NCI-H1092 treated with DMSO at 0.1 percent for 48 hours (cell line): ENCODE results near the gene CNBP.
"Not testable (repeated sequence)": the region's sequence is repeated elsewhere in the genome, so short reads cannot be mapped to it uniquely, and the experiment has no call there.

Experiments used
- DNase-seq: peaks from one replicate; lab custom pipeline; 2025; lab: John Stamatoyannopoulos, UW

Gene CNBP

DNA sequence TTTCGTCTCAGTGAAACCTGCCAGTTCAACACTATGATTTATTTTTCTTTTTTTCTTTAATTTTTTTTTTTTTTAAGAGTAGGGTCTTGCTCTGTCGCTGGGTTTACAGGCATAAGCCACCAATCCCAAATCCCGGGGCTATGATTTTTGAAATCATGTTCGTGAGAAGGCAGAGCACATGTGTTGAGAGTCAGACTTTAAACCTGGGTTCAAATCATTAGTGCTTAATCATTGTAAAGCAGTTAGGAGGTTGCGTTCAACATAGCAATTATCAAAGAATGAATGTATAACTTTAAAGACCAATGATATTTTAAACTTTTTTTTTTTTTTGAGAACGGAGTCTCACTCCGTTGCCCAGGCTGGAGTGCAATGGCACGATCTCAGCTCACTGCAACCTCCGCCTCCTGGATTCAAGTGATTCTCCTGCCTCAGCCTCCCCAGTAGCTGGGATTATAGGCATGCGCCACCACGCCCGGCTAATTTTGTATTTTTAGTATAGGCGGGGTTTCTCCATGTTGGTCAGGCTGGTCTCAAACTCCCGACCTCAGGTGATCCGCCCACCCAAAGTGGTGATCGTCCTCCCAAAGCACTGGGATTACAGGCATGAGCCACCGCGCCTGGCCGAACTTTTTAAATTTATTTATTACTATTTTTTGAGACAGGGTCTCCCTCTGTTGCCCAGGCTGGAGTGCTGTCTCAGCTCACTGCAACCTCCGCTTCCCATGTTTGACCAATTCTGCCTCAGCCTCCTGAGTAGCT, 1.3 kb upstream of the CNBP start:
- DNase-seq, result not testable (repeated sequence)

DNA sequence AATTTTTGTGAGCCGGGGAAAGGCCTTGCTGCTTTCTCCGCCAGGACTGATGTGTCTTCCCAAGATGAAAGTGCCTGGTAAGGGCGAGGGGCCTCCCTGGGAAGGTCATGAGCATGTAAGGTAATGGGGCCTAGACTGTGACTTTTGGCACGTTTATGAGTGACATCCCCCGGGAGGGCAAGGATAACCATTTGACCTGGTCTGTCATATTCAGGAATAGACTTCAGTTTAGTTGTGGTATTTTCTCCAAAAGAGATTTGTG, 631 bp upstream of the CNBP start:
- peak; percentile 31 for DNase-seq

DNA sequence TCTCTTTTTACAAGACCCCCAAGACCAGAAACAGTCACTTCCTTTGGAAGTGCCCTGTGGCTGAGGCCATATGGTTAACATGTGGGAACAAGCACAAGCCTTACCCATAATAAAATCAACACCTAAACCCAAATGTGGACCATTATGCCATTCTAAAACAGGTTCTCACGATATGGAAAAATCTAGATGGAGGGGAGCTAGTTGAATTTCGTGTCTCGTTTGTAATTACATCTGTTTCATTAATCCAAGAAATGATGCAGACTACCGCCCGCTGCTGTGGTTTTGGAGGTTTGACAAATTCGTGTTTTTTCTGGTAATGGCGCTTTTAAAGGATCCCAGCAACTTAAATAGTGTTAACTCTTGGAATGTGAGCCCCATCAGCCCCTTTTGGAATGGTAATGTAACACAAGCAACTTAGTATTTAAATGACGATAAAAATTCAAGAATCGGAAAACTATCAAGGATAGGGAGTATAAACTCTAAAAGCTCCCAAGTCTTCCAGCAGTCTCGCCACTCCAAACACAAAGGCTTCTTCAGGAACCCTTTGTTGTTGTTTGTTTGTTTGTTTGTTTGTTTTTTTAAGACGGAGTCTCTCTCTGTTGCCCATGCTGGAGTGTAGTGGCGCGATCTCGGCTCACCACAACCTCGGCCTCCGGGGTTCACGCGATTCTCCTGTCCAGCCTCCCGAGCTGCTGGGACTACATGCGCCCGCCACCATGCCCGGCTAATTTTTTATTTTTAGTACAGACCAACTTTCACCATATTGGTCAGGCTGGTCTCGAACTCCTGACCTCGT, 1.1 kb downstream of the CNBP start:
- DNase-seq, result no peak

DNA sequence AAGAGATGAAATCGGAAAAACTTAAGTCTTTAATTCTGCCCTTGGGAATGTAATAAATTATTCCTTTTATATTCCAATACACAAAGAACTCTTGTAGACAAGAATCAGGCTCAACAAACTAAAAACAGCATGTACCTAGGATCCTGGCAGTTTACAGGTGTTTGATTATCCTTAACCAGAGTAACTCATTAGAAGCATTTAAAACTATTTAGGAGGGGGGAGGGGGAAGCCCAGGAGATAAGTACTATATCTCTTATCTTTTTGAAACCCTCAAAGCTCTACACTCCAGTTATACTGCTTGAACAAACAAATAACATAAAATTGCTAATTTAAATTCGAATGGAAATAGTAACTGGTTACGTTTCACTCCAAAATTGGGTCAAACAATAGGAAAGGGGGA, 1.9 kb downstream of the CNBP start:
- no peak for DNase-seq

DNA sequence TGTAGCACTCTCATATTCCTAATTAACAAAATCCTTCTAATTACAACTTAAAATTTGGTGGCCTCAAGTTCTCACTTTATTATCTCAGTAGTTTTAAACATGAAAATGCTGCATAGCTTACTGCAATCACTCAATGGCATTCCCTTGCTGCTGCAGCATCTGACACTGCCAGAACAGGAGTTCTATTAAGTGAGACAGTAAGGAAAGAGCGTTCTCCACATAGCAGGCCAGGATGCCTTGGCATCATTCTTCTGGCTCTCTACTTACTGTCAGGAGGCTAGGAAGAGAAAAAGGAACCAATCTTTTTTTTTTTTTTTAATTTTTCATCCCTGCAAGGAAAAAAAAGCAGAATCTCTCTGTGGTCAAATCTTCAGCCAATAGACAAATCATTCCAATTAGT, 3.2 kb downstream of the CNBP start:
- no peak for DNase-seq

DNA sequence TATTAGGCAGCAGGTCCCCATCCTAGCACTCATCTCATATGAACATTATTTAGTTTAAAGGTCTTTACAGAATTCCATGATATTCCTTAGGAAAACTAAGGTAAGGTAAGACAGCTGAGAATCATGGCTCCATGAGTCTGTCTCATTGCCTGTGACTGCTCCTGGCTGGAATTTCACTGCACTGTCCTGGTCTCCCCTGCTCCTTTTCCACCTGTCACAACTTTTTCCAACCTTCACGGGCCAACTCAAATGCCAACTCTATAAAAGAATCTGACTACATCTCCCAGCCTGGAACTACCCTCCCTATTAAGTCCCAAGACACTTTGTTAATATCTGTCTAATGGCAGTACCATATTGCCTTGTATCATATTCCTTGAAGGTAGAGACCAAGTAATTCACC, 7.6 kb downstream of the CNBP start:
- DNase-seq, result no peak

DNA sequence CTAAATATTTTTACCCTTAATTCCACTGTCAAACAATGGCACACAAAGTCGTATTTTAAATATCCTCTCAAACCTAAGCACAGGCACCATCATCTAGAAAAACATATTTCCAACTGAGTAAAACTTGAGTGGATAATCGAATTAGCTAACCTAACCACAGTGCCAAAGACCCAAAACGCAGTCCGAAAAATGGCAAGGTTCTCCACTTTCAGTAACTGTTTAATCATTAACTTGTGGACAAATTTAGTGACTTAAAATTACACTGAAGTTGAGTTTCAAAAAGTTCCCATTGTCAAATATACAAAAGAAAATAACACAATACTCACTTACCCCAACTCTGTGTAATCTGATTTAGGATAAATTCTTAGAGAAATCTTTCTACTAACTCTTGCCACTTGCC, 10.0 kb downstream of the CNBP start:
- DNase-seq, result no peak

DNA sequence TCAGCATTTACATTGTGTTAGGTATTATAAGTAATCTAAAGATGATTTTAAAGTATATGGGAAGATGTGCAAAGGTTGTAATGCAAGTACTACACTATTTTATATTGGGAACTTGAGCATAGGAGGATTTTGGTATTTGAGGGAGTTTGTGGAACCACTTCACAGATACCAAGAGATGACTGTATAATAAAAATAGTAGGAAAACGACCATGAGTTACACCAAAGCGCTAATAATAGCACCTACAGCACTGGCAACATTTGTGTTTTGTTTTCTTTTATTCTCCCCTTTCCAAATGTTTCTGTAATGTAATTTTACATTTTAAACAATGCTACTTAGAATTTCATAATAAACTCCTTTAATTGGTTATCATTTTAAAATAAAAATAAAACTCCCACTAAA, 10.5 kb downstream of the CNBP start:
- no peak for DNase-seq

DNA sequence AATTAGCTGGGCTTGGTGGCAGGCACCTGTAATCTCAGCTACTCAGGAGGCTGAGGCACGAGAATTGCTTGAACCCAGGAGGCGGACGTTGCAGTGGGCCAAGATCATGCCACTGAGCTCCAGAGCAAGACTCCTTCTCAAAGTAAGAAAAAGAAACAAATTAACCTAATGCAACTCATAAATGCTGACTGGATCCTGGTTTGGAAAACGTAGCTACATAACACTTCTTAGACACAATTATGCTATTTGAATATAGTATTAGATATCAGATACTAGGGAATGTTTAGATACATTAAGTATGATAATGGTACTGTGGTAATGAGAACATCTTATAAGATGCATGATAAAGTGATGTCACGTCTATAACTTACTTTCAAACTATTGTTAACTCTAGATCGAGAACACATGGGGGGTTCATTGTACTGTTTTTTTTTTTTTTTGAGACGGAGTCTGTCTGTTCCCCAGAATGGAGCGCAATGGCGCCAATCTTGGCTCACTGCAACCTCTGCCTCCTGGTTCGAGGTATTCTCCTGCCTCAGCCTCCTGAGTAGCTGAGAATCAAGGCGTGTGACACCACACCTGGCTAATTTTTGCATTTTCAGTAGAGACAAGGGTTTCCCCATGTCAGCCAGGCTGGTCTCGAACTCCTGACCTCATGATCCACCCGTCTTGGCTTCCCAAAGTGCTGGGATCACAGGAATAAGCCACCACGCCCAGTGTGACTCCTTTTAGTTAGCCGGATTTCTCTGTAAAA, 16.9 kb downstream of the CNBP start:
- DNase-seq, result no peak

DNA sequence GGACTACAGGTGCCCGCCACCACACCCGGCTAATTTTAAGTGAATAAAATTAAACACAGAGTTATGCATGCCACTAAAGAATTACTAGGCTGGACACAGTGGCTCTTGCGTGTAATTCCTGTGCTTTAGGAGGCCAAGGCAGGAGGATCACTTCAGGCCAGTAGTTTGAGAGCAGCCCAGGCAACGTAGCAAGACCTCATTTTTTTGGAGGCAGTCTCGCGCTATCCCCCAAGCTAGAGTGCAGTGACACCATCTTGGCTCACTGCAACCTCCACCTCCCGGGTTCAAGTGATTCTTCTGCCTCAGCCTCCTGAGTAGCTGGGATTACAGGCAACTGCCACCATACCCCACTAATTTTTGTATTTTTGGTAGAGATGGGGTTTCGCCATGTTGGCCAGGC, 18.1 kb downstream of the CNBP start:
- DNase-seq, result not testable (repeated sequence)

DNA sequence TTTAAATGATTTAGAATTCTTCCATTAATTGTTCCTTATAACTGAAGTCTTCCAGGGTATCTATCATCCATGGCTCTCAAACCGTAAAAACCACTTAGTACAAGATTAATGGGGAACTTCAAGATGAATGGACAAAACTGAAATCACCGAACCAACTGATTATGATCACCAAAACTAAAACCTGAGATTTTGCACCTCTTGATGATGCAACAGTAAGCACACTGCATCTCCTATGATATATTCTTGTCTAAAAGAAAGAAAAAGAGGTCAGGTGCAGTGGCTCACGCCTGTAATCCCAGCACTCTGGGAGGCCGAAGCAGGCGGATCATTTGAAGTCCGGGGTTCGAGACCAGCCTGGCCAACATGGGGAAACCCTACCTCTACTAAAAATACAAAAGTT, 19.2 kb downstream of the CNBP start:
- no peak for DNase-seq

DNA sequence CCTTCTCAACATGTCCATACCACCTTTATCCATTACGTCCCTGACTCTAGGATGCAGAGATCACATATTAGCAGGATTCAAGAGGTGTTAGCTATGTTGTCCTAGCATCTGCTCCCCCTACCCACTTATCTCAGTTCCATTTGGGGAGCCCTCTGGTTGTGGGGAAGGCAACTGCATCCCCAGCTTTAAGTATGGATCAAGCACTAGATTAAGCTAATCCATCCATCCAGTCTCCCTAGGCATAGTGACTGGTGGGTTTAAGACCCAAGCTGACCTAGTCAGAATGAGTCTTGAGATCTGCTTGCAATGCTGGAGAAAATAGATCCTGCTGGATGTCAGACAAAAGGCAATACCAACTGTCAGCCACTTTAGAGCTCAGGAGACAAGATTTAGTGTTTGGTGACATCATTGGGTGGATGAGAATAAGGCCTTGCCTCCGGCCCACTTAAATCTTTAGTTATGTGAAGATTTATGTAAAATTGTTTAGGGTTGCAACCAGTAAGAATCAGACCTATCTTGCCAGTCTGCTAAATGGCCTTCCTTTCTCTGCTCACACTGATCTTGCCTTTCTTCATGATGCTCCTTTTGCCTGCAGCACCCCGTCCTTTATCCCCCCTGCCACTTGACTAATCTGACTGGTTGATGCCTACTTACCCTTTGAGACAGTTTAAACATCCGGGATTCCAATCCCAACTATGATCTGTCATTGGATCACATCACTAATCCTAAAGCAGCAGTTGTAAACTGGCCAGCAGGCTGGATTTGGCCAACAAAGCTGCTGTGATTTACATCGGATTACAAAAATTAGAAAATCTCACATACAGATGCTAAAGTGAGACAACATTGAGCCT, 20.7 kb downstream of the CNBP start:
- peak; percentile 9 for DNase-seq

DNA sequence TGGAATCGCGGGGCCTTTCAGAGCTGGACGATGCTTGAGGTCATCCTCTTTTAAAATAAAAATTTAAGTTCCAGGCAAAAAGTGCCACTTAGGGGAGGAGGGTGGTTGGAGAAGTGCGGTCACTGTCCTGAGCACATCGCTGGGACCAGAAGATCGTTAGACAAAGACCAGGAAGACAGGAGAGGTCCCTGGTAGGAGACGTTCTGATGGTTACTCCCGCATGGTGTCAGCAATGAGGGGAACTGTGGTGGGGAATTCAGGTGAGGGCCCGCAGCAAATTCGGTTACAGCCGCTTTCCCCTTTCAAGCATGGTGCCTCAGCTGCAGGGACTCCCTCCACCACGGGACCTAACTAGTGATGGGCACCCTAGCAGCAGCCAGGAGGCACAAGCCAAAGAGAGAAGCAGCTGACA, 21.8 kb downstream of the CNBP start:
- no peak for DNase-seq

DNA sequence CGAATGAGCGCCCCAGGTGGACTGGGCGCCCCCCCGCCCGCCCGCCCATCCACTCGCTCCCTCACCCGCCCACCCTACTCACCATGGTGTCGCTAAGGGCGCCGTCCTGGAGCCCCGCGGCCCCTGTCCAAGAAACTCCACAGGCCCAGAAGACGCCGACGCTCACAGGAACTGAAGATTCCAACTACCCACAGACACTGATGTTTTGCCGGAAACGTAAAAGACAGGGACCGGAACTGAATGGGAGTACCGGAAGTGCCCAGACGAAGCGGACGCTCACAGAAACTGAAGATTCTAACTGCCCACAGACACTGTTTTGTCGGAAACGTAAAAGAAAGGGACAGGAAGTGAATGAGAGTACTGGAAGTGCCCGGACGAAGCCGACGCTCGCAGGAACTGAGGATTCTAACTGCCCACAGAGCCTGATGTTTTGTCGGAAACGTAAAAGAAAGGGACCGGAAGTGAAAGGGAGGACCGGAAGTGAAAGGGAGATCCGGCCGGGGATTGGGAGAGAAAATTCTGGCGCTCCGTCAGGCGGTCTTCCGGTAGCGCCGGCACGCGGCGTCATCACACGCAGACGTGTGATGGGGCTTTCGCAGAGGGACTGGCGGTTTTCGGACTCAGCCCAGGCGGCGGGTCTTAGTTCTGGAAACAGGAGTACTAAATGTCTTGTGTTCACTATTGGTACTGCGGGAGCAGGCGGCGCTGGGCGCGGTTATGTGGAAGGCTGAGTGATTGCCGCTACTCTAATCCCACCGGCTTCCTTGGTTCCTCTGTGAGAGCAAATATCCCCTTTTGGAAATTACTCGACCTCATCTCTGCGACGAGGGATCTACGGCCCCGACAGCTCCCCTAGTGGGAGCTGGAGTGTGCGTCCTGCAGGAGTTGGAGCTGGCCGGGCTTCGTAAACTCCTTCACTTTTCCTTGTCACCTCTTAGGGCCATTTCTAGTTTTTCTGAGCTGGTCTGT, 22.5 kb downstream of the CNBP start, which contains the start of gene ISY1:
Gene ISY1 (minus strand): TSS at position 173 of the 969 bp plus-strand sequence. CDS start 88 bp downstream, at position 85.
- DNase-seq, result peak; percentile 99

DNA sequence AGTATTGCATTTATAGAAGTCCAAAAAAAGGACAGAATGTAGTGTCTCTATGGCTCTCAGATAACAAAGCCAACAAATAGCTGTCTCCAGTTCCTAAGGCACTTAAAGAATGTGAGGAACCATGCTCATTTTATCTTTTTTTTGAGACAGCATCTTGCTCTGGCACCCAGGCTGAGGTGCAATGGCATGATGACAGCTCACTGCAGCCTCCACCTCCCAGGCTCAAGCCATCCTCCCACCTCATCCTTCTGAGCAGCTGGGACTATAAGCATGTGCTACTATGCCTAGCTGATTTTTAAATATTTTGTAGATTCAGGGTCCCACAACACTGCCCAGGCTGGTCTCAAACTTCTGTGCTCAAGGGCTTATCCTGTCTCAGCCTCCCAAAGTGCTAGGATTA, 38.9 kb downstream of the CNBP start:
- DNase-seq, result no peak

DNA sequence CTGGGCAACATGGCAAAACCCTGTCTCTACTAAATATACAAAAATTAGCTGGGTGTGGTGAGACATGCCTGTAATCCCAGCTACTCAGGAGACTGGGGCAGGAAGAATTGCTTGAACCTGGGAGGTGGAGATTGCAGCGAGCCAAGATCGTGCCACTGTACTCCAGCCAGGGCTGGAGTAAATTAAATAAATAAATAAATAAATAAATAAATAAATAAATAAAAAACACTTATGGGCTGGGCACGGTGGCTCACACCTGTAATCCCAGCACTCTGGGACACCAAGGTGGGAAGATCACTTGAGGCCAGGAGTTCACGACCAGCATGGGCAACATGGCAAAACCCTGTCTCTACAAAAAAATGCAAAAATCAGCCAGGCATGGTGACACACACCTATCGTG, 42.7 kb downstream of the CNBP start:
- not testable (repeated sequence) for DNase-seq

DNA sequence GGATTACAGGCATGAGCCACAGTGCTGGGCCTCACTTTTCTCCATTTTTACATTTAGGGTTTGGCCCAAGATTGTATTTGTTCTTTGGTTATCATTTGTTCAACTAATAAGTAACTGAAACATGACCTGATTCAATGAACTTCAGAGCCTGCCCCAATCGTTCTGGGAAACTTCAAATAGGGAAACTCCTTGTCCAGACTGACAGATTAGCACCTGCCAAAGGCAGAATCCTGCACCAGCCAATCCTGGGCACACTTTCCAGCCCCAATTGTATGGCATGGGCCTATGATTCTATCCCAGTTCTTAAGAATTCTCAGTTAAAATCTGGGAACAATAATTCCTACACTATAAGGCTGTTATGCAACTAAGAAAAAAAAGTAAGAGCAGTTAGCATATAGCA, 43.8 kb downstream of the CNBP start:
- no peak for DNase-seq

DNA sequence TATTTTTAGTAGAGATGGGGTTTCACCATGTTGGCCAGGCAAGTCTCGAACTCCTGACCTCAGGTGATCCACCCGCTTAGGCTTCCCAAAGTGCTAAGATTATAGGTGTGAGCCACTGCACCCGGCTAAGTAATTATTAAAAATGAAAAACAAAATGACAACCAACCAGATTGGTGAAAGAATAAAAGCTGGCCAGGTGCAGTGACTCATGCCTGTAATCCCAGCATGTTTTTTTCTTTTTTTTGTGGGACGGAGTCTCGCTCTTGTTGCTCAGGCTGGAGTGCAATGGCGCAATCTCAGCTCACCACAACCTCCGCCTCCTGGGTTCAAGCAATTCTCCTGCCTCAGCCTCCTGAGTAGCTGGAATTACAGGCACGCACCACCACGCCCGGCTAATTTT, 47.4 kb downstream of the CNBP start:
- not testable (repeated sequence) for DNase-seq

DNA sequence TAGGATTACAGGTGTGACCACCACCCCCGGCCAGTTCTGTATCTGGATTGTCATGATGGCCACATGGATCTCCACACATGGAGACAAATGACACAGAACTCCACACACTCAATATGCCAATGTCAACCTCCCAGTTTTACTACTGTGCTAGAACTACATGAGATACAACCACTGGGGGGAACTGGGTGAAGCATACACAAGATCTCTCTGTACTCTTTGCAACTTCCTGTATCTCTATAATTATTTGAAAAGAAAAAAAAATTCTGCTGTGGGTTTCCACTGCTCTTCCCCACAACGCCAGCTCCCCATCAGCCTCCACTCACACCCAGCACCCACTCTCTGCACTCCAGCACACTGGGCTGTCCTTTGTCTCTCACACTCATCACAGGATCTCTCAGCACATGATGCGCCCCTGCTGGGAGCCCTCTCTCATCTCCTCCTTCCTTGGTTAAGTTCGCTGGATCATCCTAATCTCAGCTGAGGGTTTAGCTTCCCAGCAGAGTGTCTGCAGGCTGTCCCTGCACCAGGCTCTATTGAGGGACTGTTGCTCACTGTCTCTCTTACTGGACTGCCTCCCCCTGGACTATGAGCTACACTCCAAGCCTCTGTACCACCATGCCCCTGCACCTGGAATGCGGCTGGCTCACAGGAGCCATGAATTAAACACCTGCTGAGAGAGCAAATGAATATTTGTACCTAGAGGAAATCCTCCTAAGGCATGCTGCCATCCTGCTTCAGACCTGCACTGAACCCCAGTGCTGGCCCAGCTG, 51.4 kb downstream of the CNBP start:
- no peak for DNase-seq

DNA sequence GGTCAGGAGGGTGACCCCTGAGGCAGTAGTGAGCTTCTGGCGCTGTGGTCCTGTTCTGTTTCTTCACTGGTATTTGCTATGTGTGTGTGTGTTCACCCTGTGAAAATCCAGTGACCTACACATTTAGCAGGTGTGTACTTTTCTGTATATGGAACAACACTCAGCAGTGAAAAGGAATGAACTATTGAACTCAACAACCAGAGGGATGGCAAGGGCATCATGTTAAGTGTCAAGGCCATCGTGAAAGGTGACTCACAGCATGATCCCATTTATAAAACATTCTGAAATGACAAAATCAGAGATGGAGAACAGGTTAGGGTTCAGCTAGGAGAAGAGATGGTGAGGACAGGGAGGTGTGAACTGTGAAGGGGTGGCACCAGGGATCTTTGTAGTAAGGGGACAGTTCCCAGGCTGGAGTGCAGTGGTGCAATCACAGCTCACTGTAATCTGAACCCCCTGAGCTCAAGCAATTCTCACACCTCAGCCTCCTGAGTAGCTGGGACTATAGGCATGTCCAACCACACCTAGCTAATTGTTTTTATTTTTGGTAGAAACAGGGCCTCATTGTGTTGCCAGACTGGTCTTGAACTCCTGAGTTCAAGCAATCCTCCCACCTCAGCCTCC, 52.1 kb downstream of the CNBP start:
- no peak for DNase-seq
